ENCODE data around the gene ZSCAN16. TPM values are rescaled to one million over a fixed set of nuclear protein-coding genes. Genes with fewer than 3 reads are reported as not detected.

Gene ZSCAN16
- total RNA-seq, 1 experiment from 2014 or later = 6.7 TPM

DNA sequence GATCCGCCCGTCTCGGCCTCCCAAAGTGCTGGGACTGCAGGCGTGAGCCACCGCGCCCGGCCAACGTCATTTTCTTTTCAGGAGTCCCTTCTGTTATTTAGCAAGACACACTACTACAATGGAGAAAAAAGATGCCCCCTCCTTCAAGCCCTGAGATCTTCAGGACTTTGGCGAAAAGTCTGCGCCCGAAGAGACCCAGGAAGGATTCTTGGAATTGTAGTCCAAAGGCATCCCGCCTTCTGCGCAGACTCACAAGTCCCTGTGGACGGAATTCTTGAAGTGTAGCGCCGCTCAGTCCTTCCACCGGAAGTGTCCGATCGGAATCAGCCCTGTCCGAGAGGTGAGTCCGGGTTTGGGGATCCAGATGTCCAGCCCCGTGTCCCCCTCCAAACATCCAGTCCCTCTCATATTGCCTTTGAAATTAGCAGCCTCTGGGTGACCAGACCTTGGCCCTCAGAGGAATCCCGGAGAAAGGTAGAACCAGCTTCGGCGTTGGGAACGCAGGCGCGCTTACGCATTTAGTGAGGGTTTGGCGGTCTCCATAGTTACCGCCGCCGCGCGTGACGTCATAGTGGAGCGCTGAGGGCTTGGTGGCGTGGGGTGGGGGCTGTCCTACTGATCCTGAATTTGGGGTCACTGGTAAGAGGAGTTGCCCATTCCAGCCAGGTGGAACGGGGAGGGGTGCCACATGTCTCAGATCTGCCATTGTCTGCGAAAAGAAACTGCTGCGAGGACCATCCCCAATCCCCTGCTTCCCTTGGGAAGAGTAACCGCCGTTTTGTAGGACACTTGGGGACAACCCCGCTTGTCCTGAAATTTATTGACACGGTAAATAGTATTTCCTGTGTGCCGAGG, 43.6 kb upstream of the ZSCAN16 start:
- H3K9me3 Mint-ChIP-seq (ENCODE audit: unreplicated experiment) = peaks cover 18% of the 10 kb centered on the region

DNA sequence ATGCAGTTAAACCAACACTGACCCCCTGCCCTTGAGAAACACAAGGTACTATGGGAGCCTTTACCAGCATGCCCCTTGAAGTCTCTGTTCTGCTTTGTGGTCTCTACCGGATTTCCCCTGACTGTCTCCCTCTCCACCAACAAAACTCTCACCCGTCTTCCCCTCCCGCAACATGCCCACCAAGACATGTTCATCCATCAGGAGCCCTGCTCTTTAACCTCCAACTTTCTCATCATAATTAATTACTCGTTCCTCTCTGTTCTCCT, 43.0 kb upstream of the ZSCAN16 start:
- POLR2A ChIA-PET = no interaction called here
- BruUV-seq (replicated peaks) = no TSS peak
- Histone ChIP-seq H3K27me3 (replicated peaks; ENCODE audit: control insufficient read depth, insufficient read depth, low read length) (no peaks in the 10 kb centered on the region), H3K9me3 (no peaks in the 10 kb centered on the region), H3K4me1 (peaks cover 3% of the 10 kb centered on the region; the same call in 1 of the 2 replicates), H3K4me3 (ENCODE audit: low read depth, low read length) (peak overlapping the region; percentile 58), H3K36me3 (ENCODE audit: control insufficient read depth, insufficient read depth, low read length) (peaks cover 3% of the 10 kb centered on the region)
- H3K27me3 Mint-ChIP-seq (ENCODE audit: insufficient read depth, unreplicated experiment) = no peaks in the 10 kb centered on the region
- H3K4me1 Mint-ChIP-seq (ENCODE audit: low read depth, unreplicated experiment) = peaks cover 16% of the 10 kb centered on the region
- H3K9me3 Mint-ChIP-seq (ENCODE audit: unreplicated experiment) = peaks cover 18% of the 10 kb centered on the region
- TF ChIP-seq, protein P1, sequence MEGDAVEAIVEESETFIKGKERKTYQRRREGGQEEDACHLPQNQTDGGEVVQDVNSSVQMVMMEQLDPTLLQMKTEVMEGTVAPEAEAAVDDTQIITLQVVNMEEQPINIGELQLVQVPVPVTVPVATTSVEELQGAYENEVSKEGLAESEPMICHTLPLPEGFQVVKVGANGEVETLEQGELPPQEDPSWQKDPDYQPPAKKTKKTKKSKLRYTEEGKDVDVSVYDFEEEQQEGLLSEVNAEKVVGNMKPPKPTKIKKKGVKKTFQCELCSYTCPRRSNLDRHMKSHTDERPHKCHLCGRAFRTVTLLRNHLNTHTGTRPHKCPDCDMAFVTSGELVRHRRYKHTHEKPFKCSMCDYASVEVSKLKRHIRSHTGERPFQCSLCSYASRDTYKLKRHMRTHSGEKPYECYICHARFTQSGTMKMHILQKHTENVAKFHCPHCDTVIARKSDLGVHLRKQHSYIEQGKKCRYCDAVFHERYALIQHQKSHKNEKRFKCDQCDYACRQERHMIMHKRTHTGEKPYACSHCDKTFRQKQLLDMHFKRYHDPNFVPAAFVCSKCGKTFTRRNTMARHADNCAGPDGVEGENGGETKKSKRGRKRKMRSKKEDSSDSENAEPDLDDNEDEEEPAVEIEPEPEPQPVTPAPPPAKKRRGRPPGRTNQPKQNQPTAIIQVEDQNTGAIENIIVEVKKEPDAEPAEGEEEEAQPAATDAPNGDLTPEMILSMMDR (IDR thresholded peaks at IDR 0.05; ENCODE audit: insufficient read depth in 1 of 2, low read depth in 1 of 2, low read length in 1 of 2, severe bottlenecking in 1 of 2, unreplicated experiment in 1 of 2) = no peak
- peaks cover 49% of the 10 kb centered on the region for H3K36me3 Mint-ChIP-seq (ENCODE audit: insufficient read depth, unreplicated experiment)
- intact Hi-C loops (cut with micrococcal nuclease; ENCODE audit: unreplicated experiment) = loop anchor here (2.0 kb wide), 1 partner anchor 179 kb away; no protein-coding TSS in a partner anchor
- DNase-seq = no peak
- CTCF ChIA-PET = no interaction called here
- H3K27ac Mint-ChIP-seq (ENCODE audit: unreplicated experiment) = peak overlapping the region; percentile 92
- peak overlapping the region; percentile 74 for H3K4me3 Mint-ChIP-seq (ENCODE audit: unreplicated experiment)

More for the DNA sequence above, 43.6 kb upstream of the ZSCAN16 start:
- intact Hi-C loops (cut with micrococcal nuclease; ENCODE audit: unreplicated experiment) = loop anchor here (1.0 to 2.0 kb wide), 2 partner anchors 55 to 178 kb away; no protein-coding TSS in a partner anchor
- DNase-seq = peak; percentile 92 to 93
- CTCF ChIA-PET = interaction anchor here (0.6 kb wide), 1 partner anchor 782 kb away, joined by 5 read pairs; no protein-coding TSS in a partner anchor
- POLR2A ChIA-PET = no interaction called here
- peak overlapping the region; percentile 92 for H3K27ac Mint-ChIP-seq (ENCODE audit: unreplicated experiment)
- Histone ChIP-seq H3K27me3 (replicated peaks; ENCODE audit: control insufficient read depth, insufficient read depth, low read length) (no peaks in the 10 kb centered on the region), H3K4me1 (peaks cover 3% of the 10 kb centered on the region; the same call in 1 of the 2 replicates), H3K9me3 (no peaks in the 10 kb centered on the region), H3K36me3 (ENCODE audit: control insufficient read depth, insufficient read depth, low read length) (peaks cover 3% of the 10 kb centered on the region), H3K4me3 (ENCODE audit: low read depth, low read length) (peak overlapping the region; percentile 58)
- BruUV-seq (replicated peaks) = no TSS peak
- peaks cover 16% of the 10 kb centered on the region for H3K4me1 Mint-ChIP-seq (ENCODE audit: low read depth, unreplicated experiment)
- TF ChIP-seq, protein P1 (IDR thresholded peaks at IDR 0.05; ENCODE audit: insufficient read depth in 1 of 2, low read depth in 1 of 2, low read length in 1 of 2, severe bottlenecking in 1 of 2, unreplicated experiment in 1 of 2) = no peak
- no peaks in the 10 kb centered on the region for H3K27me3 Mint-ChIP-seq (ENCODE audit: insufficient read depth, unreplicated experiment)
- peaks cover 44% of the 10 kb centered on the region for H3K36me3 Mint-ChIP-seq (ENCODE audit: insufficient read depth, unreplicated experiment)
- peak overlapping the region; percentile 74 for H3K4me3 Mint-ChIP-seq (ENCODE audit: unreplicated experiment)

DNA sequence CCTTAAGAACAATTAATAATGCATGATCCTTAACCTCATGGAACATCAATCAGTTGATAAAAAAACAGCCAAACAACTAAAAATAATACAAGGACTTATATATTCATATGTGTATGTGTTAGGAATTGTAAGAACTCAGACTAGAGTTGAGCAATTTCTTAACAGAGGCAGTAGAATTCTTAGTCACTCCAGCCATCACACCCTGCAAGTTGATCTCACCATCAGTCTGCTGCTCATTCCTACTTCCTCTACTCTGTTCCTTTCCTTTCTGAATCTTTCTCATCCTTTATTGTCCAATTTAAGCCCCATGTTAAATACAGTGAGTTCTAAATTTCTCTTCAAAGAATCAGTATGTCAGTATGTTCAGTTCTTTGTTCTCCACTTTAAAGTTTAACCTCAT, 41.5 kb upstream of the ZSCAN16 start:
- intact Hi-C loops (cut with micrococcal nuclease; ENCODE audit: unreplicated experiment) = no loop called here
- no TSS peak for BruUV-seq (replicated peaks)
- no peaks in the 10 kb centered on the region for H3K27me3 Mint-ChIP-seq (ENCODE audit: insufficient read depth, unreplicated experiment)
- Histone ChIP-seq H3K4me3 (ENCODE audit: low read depth, low read length) (no peak overlapping the region), H3K36me3 (ENCODE audit: control insufficient read depth, insufficient read depth, low read length) (peaks cover 5% of the 10 kb centered on the region), H3K27me3 (replicated peaks; ENCODE audit: control insufficient read depth, insufficient read depth, low read length) (no peaks in the 10 kb centered on the region), H3K4me1 (peaks cover 3% of the 10 kb centered on the region; the same call in 1 of the 2 replicates), H3K9me3 (peaks cover 6% of the 10 kb centered on the region; the same call in 1 of the 2 replicates)
- DNase-seq = no peak
- H3K36me3 Mint-ChIP-seq (ENCODE audit: insufficient read depth, unreplicated experiment) = peaks cover 65% of the 10 kb centered on the region
- H3K4me1 Mint-ChIP-seq (ENCODE audit: low read depth, unreplicated experiment) = peaks cover 16% of the 10 kb centered on the region
- H3K9me3 Mint-ChIP-seq (ENCODE audit: unreplicated experiment) = peaks cover 22% of the 10 kb centered on the region
- H3K4me3 Mint-ChIP-seq (ENCODE audit: unreplicated experiment) = peak overlapping the region; percentile 17
- POLR2A ChIA-PET = no interaction called here
- CTCF ChIA-PET = no interaction called here
- no peak overlapping the region for H3K27ac Mint-ChIP-seq (ENCODE audit: unreplicated experiment)
- TF ChIP-seq, protein P1 (IDR thresholded peaks at IDR 0.05; ENCODE audit: insufficient read depth in 1 of 2, low read depth in 1 of 2, low read length in 1 of 2, severe bottlenecking in 1 of 2, unreplicated experiment in 1 of 2) = no peak
